COR-L47 (cell line): Measurements from ENCODE around the gene TSPEAR.
"Not testable (repeated sequence)": the region's sequence is repeated elsewhere in the genome, so short reads cannot be mapped to it uniquely, and the experiment has no call there.

Experiments used
- DNase-seq: peaks from one replicate; lab custom pipeline; 2025; lab: John Stamatoyannopoulos, UW

Gene TSPEAR

DNA sequence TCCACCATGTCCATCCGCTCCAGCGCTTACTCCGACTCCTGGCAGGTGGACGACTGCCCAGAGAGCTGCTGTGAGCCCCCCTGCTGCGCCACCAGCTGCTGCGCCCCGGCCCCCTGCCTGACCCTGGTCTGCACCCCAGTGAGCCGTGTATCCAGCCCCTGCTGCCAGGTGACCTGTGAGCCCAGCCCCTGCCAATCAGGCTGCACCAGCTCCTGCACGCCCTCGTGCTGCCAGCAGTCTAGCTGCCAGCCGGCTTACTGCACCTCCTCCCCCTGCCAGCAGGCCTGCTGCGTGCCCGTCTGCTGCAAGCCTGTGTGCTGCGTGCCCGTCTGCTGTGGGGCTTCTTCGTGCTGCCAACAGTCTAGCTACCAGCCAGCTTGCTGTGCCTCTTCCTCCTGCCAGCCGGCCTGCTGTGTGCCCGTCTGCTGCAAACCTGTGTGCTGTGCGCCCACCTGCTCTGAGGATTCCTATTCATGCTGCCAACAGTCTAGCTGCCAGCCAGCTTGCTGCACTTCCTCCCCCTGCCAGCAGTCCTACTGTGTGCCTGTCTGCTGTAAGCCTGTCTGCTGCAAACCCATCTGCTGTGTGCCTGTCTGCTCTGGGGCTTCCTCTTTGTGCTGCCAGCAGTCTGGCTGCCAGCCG, 84.1 kb downstream of the TSPEAR start:
- DNase-seq: not testable (repeated sequence)

DNA sequence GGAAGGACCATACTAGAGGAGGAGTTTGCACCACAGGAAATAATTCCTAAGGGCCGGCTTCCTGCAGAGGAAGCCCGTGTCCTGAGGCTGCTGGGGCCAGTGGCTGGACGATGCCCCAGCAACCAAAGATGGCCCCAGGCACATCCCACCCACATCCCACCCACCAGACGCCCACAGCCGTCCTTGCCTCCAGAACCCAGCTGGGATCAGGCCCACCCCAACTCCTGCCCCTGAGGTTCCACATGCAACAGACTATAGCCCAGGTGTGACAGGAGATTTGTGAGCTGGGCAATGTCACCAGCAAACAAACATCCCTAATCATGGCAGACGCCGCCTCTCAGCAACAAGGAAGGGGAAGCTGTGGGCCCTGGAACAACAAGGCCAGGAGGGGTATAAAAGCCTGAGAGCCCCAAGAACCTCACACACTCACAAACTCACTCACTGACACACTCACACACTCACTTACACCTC, 84.7 kb downstream of the TSPEAR start, which contains the start of gene KRTAP10-9:
Gene KRTAP10-9 (plus strand): TSS at position 421 of the 471 bp plus-strand sequence. CDS start 79 bp downstream, outside the sequence.
- DNase-seq: no peak

DNA sequence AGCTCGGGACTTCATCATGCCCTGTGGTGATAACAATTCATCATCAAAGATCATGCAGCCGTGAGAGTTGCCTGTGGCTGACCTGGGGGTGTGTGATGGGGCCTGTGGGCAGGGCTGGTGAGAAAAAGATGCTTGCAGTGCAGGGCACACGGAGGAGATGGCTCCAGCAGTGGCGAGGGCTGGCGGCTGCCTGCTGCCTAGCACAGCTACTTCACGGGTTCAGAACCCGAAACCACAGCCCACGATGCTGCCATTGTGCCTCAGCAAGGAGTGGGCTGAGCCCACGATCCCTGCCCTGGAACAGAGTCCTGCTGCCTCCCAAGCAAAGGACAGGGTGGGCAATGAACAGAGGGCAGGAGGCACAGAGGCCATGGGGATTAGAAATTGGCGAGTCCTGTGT, 85.1 kb downstream of the TSPEAR start:
- DNase-seq: no peak

DNA sequence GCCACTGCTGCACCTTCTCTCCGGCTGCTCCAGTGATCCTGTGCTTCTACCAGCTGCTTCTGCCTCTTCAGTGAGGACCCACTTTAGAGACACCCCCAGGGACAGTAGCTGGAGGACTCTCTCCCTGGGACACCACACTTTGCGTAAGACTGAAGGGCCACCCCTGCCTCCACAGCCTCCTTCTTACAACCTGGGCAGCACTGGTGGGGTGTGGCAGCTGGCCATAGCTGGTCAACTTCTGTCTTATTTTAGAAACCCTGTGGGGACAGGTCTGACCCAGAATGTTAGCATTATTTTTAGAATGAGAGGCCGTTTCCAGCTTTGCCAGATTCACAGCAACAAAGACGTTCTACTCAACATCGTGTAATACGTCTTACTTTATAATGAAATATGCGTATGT, 85.6 kb downstream of the TSPEAR start:
- no peak for DNase-seq

DNA sequence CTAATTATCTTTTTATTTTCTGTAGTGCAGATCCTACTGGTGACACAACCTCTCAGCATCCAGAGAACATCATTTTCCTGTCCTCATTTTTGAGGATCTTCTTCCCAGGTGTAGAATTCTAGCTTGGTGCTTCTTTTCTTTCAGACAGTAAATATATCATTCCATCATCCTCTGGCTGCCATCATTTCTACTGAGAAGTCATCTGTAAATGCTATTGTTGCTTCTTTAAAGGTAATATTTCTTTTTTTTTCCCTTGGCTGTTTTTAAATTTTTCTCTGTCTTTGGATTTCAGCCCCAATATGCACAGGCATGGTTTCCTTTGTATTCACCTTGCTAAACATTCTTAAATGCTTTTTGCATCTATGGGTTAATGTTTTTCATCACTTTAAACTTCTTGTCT, 87.8 kb downstream of the TSPEAR start:
- no peak for DNase-seq

DNA sequence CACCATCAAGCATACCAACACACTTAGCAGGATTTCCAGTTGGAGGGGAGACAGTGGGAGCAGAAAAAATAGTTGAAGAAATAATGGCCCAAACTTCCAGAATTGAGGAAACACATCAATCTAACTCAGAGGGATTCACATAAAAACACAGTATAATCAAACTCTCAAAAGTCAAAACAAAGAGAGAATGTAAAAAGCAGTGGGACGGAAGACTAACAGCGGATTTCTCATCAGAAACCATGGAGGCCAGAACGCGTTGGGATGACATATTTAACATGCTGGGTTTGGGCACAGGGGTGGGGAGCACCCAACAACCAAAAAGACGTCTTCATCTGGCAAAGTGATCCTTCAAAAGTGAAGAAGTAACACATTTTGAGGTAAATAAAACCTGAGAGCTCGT, 91.5 kb downstream of the TSPEAR start:
- DNase-seq: no peak

DNA sequence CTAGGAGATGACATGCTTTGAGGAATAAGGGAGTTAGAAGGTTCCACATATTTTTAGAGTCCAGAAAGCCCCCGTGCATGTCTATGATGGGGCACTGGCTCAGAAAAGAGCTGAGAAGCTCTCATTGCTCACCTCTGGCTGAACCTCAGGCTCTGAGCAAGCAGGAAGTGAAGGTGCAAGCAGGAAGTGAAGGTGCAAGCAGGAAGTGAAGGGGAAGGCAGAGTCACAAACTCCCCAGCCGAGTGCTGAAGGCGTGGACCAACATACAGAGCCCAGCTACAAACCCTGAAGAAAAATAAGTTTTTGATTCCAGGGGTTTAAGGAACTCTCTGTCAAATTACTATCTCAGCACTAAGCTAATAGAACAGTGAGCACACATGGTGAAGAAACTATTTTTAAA, 92.5 kb downstream of the TSPEAR start:
- no peak for DNase-seq

DNA sequence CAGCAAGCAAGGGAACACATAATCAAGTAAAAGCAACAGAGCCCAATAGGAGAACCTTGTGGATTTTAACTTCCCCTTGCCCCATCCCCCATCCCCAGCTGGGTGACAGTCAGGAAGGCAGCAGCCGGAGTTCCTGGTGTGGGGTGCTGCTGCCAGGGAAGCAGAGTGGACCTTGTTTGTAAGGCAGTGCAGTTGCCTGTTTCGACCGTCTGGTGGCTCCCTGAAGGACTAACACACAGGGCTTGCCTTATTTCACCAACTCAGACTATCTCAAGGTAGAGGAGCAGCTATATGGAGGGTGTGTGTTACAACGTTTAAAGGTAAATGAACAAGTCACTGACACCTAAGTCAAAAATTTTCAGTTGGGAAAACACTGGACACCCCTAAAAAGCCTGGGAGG, 92.9 kb downstream of the TSPEAR start:
- no peak for DNase-seq

DNA sequence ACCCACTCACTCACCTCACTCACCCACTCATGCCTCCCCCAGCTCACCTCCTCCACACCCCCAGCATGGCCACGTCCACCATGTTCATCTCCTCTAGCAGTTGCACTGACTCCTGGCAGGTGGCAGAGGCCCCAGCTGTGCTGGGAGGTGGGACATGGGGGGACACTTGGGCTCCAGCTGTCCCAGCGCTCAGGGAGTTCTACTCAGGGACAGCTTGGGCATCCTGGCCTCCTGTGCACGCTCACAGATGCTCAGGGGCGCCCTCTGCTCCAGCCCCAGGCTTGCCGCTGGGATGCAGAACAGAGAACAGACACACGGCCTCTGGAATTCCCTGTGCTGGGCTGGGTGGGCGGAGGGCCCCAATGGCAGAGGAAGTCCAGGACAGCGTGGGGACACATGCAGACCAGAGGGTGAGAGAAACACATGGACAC, 94.3 kb downstream of the TSPEAR start:
- no peak for DNase-seq

DNA sequence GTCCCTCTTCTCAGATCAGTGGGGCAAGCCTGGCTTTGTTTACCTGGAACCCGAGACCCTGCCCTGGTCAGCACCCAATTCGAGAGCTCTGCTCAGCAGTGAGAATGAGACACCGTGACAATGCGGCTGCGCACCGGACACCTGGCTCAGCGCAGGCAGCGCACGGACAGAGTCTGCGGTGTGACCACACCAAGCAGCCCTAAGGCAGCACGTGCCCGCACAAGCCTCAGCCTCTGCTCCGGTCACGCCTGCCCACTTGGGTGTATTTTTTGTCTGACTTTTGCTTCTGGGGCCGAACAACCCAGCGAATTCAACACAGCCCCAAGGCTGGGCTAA, 94.8 kb downstream of the TSPEAR start:
- no peak for DNase-seq

DNA sequence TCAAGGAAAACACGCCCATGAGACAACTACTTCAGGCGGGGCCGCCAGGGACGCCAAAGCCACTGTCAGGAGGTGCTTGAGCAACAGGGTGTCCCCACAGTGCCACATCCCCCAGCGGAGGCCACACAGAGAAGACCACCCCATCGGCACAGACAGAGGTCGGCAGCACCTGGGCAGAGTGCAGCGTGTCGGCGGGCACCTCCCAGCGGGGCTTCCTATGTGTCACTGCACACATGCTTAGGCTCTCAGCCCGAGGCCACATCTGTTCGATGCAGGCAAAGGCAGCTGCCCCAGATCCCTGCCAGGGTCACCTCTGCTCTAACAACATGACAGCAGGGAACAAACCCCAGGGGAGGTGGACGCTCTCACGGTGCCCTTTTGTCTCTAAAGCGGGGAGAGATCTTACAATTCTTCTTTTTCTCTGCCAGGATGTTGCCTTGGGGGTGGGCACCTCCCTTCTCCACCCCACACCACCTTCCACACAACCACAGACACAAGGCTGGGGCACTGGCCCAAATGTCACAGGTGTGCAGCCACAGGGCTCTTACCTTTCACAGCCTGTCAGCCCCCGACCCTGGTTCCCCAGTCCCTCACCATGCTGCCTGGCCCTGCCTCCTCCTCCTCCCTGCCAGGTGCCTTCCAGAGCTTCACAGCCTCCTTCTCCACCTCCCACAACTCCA, 95.3 kb downstream of the TSPEAR start:
- DNase-seq: no peak

DNA sequence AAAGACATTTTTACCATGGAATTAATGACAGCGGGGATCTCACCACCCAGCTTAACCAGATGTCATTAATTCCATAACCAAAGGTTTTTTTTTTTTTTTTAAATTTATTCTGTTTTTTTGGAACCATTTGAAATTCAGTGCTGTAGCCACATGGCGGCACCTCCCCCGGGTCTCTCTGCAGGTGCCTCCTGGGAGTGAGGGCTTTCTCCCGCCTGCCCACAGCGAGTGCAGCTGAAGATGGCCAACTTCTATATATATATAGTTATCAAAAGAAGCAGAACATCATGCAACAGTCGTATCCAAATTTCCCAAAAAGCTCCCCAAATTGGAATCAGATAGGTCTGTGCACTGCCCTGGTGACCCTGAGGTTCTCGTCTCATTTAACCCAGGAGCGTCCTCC, 95.9 kb downstream of the TSPEAR start:
- no peak for DNase-seq

DNA sequence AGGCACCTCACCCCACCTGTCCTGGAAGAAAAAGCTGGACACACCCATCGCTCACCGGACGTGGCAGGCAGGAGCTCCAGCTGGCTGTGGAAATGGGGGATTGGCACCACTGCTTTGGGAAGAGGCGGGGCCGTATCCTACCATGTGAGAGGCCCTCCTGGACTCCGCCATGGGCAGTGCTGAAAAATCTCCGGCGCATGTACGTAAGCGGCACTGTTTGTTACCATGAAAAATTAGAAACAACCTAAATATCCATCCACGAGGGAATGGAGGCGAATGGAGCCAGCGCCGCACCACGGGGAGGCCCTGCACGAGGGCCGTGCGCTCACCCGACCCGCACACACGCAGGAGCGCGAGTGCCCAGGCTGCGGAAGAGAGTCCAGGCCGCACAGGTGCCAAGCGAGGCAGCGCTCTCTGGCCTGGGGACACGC, 96.4 kb downstream of the TSPEAR start:
- no peak for DNase-seq

DNA sequence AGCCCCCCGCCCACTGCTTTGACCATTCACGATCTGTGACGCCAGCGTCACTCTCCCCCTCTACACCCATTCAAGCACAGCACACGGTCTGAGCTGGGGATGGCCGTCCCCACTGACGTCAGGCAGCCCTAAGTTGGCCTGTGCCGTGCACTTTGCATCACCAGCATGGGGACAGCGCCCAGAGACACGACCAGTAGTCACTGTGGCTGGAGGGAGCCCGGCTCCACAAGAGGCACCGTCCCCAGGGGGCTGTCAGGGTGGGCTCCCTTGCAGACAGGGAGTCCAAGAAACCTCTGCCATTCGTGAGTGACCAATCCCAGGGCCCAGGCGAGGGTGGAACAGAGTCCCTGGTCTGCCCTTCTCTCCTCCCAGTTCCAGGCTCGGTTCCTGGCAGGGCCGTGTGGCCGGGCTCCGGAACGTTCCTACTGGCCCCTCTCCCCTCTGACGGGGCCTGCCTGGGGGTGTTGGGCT, 97.2 kb downstream of the TSPEAR start:
- DNase-seq: no peak

DNA sequence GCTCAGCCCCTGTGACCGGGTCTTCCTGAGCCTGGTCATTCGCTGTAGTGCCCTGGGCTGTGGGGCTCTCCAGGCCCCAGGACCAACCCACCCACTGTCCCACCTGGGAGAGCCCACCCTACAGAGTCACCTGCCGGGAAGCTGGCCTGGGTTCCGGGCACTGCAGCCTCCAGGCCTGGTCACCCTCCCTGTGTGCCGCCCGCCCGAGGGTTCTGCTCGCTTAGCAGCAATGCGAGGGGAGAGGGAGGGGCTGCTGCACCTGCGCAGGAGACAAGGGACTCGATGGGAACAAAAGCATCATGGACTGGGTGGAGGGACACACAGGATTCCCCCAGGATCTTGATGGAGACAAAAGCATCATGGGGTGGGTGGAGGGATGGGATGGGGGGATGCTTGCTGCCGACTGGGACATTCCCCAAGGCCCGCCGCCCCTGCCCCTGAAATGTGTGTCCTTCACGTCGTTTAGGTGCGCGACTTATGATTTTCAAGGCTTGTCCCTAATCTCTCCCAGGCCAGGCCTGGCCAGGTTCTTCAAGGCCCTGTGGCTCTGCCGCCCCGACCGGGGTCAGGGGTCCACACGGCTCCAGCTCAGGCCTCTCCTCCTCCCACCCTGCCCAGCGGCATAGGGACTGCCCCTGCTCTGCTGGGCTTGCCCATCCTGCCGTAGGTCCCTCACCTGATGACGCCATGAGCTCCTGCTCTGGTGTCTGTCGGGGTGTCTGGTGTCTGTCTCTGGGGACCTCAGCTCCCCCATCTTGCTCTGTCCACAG, 97.8 kb downstream of the TSPEAR start:
- no peak for DNase-seq

DNA sequence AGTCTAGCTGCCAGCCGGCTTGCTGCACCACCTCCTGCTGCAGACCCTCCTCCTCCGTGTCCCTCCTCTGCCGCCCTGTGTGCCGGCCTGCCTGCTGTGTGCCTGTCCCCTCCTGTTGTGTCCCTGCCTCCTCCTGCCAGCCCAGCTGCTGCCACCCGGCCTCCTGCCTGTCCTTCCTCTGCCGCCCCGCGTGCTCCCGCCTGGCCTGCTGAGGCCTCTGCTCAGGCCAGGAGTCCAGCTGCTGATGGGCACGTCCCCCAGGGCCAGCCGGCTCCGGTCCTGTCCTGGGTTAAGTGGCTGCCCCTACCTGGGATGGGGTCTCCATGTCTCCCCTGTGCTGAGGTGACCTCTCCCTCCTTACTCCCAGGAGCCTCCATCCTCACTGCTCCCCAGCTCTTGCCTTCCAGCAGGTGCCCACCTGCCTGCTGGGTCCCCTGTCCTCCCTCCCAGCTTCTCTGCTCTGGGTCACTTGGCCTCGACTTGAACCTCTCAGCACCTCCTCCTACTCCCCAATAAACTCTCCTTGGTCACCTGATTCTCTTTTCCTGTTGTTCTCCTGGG, 98.6 kb downstream of the TSPEAR start:
- no peak for DNase-seq

DNA sequence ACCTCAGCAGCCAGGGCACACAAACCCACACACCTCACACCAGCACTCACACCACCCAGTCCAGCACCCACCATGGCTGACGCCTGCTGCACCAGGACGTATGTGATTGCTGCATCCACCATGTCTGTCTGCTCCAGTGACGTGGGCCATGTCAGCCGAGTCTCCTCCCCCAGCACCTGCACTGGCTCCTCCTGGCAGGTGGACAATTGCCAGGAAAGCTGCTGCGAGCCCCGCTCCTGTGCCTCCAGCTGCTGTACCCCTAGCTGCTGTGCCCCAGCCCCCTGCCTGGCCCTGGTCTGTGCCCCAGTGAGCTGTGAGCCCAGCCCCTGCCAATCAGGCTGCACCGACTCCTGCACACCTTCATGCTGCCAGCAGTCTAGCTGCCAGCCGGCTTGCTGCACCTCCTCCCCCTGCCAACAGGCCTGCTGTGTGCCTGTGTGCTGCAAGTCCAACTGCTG, 99.3 kb downstream of the TSPEAR start, which contains the start of gene KRTAP10-8:
Gene KRTAP10-8 (plus strand): TSS at position 51 of the 458 bp plus-strand sequence. CDS start 22 bp downstream, at position 73.
- no peak for DNase-seq

DNA sequence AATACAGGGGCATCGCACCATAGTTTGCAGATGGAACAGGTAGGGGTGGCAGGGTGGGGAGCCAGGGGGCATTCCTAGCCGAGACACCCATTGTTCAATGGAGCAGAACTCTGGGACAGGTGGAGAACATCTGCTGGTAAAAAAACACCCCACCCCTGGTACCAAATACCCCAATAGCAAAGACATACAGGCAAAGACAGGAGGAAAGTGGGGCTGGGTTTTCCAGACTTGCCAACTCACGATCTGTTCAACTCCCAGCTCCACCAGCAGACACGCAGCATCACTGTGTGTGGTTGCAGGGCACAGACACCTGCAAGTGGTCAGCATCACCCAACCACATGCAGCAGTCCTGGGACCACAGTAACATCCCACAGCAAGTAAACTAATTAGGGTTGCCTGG, 99.8 kb downstream of the TSPEAR start:
- no peak for DNase-seq

DNA sequence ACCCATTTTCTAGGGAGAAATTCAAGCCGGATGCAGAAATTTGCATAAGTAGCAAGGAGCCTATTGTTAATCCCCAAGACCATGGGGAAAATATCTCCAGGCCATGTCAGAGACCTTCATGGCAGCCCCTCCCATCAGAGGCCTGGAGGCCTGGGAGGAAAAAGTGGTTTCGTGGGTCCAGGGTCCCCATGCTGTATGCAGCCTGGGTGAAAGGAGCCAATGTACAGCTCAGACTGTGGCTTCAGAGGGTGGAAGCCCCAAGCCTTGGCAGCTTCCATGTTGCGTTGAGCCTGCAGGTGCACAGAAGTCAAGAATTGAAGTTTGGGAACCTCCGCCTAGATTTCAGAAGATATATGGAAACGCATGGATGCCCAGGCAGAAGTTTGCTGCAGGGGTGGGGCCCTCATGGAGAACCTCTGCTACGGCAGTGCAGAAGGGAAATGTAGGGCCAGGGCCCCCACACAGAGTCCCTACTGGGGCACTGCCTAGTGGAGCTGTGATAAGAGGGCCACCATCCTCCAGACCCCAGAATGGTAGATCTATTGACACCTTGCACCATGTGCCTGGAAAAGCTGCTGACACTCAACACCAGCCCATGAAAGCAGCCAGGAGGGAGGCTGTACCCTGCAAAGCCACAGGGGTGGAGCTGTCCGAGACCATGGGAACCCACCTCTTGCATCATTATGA, 101.1 kb downstream of the TSPEAR start:
- not testable (repeated sequence) for DNase-seq

DNA sequence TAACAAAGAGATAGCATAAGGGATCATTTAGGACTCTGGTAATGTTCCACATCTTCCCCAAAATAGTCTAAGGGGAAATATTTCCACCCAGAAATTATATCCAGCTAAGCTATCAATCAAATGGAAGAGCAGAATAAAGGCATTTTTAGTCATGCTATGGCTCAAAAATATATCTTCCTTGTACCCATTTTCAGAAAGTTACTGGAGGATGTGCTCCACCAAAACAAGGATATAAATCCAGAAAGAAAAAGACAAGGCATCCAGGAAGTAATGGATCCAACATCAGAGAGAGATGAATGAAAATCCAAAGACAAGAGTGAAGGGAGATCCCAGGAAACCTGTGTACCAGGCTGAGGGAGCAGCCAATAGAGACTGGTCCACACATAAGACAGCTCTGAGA, 102.2 kb downstream of the TSPEAR start:
- DNase-seq: no peak

DNA sequence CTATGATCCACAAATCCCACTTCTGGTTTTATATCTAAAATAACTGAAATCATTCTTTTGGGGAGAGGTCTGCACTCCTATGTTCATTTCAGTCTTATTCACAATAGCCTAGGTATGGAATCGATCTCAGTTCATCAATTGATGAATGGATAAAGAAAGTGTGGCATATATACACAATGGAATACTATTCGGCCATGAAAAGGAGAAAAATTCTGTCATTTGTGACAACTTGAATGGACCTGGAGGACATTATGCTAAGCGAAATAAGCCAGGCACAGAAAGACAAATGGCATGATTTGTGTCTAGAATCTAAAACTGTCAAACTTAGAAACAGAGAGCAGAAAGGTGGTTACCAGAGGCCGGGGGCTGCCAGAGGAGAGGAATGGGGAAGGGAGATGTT, 104.9 kb downstream of the TSPEAR start:
- DNase-seq: no peak

DNA sequence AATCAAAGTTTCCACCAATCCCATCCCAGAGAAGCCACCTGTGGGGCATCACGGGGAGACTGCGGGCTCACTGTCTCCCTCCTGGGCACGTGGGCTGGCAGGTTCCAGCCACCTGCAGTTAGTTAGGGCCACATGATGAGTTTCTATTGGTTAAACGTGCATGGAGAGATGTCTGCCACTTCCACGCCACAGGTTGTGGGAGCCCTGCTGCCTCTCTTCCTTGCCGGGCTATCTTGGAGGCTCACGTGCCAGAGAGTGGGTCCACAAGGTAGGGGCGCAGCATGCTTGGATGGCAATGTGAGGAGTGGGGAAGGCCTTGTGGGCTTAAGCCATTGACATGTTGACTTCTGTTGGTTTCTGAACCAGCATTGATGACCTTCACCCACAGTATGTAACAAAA, 107.5 kb downstream of the TSPEAR start:
- DNase-seq: no peak
